Keratinocyte (primary cell): ENCODE measurements around the gene TTC16. TPM values are rescaled to one million over a fixed set of nuclear protein-coding genes. Genes with fewer than 3 reads are reported as not detected.

ENCODE experiments used
- DNase-seq: peaks from one replicate; pipeline ENCODE4 v3.0.0-alpha.2; 2011; ENCODE audit warnings: low read depth, missing footprints, low spot score
- FAIRE-seq: peaks from 2 replicates; lab custom pipeline; 2011; peaks lifted over from hg19 to GRCh38; lab: Jason Lieb, UNC
- H2AFZ ChIP-seq: 2 replicates; pipeline ENCODE4 v1.6.0; 2012; ENCODE audit warnings: low read length, control low read depth, inconsistent platforms; ENCODE audit not compliant: control insufficient read depth
- H3K27ac ChIP-seq: 2 replicates; pipeline ENCODE4 v1.5.1; 2011; ENCODE audit warnings: low read length; ENCODE audit not compliant: control insufficient read depth, insufficient read depth
- H3K27me3 ChIP-seq: 3 replicates; pipeline ENCODE4 v1.6.0; 2011; ENCODE audit warnings: low read length; ENCODE audit not compliant: control insufficient read depth, insufficient read depth; ENCODE audit errors: extremely low read depth
- H3K36me3 ChIP-seq, 2 experiments: 2 replicates in 1 of 2; 3 replicates in 1 of 2; pipeline ENCODE4 v1.5.1; 2011; ENCODE audit warnings: low read length in 2 of 2, mild to moderate bottlenecking in 1 of 2; ENCODE audit not compliant: control insufficient read depth in 2 of 2, insufficient read depth in 2 of 2; ENCODE audit errors: extremely low read depth in 1 of 2
- H3K4me1 ChIP-seq: 3 replicates; pipeline ENCODE4 v1.5.1; 2011; ENCODE audit warnings: low read length; ENCODE audit not compliant: control insufficient read depth, insufficient read depth; ENCODE audit errors: extremely low read depth
- H3K4me2 ChIP-seq: 3 replicates; pipeline ENCODE4 v1.6.0; 2011; ENCODE audit warnings: low read depth, low read length; ENCODE audit not compliant: control insufficient read depth, insufficient read depth; ENCODE audit errors: extremely low read depth
- H3K4me3 ChIP-seq, 3 experiments: fragments of 200-600 bp in 1 of 3; sonication (generic) in 1 of 3; 2 replicates in 2 of 3; 3 replicates in 1 of 3; pipeline ENCODE4 v1.5.1; 2011 to 2016; ENCODE audit warnings: low read length in 3 of 3, mild to moderate bottlenecking in 3 of 3, control low read depth in 2 of 3, inconsistent platforms in 1 of 3, low read depth in 1 of 3, mixed read lengths in 1 of 3, mixed run types in 1 of 3, moderate library complexity in 1 of 3; ENCODE audit not compliant: control insufficient read depth in 2 of 3, insufficient read depth in 2 of 3; ENCODE audit errors: extremely low read depth in 1 of 3
- H3K79me2 ChIP-seq: 2 replicates; pipeline ENCODE4 v1.6.0; 2012; ENCODE audit warnings: low read length; ENCODE audit not compliant: control insufficient read depth, insufficient read depth
- H3K9ac ChIP-seq: 3 replicates; pipeline ENCODE4 v1.6.0; 2011; ENCODE audit warnings: low read length; ENCODE audit not compliant: control insufficient read depth, insufficient read depth; ENCODE audit errors: extremely low read depth
- H3K9me1 ChIP-seq: 3 replicates; pipeline ENCODE4 v1.6.0; 2011; ENCODE audit warnings: low read length; ENCODE audit not compliant: control insufficient read depth, insufficient read depth; ENCODE audit errors: extremely low read depth
- H3K9me3 ChIP-seq: 2 replicates; pipeline ENCODE4 v1.5.1; 2012; ENCODE audit warnings: low read depth, low read length; ENCODE audit not compliant: control insufficient read depth
- H4K20me1 ChIP-seq: 3 replicates; pipeline ENCODE4 v1.6.0; 2011; ENCODE audit warnings: low read length; ENCODE audit not compliant: control insufficient read depth, insufficient read depth; ENCODE audit errors: extremely low read depth
- EZH2 ChIP-seq: IDR thresholded peaks from one replicate; pipeline ENCODE4 v1.6.1; 2012; ENCODE audit warnings: inconsistent platforms, mild to moderate bottlenecking, low read length, moderate library complexity
- dilution Hi-C: fragments of 300-500 bp; cut with MboI; formaldehyde crosslinking; loops from one replicate; pipeline ENCODE4 v1.7.0; 2020; ENCODE audit warnings: low sequenced_read_pairs; ENCODE audit not compliant: extremely low pct_ligation_motif_present
- polyA plus RNA-seq, 5 experiments: library from polyadenylated mRNA; depleted of rRNA in 3 of 5; stranded (reverse) in 3 of 5; stranded (forward) in 1 of 5; unstranded in 1 of 5; fragments of >200 nt; gene quantifications; 1 replicate in 1 of 5; 2 replicates in 3 of 5; 3 replicates in 1 of 5; pipeline versions ENCODE4 v1.2.1 to v1.2.3, GENCODE V29; 2011 to 2012; ENCODE audit warnings: missing spikeins in 2 of 5, low read depth in 1 of 5, low replicate concordance in 1 of 5
- TF ChIP-seq, protein P1 (sequence below), 3 experiments: IDR thresholded peaks in 1 of 3; conservative IDR thresholded peaks in 1 of 3; optimal IDR thresholded peaks in 1 of 3; 2 replicates in 2 of 3; 3 replicates in 1 of 3; pipeline versions ENCODE3 to v1.5.1; 2011; ENCODE audit warnings: low read length in 3 of 3, mild to moderate bottlenecking in 3 of 3, moderate library complexity in 2 of 3, control low read depth in 1 of 3, inconsistent platforms in 1 of 3; ENCODE audit not compliant: insufficient read depth in 2 of 3; ENCODE audit errors: extremely low read depth in 1 of 3

Gene TTC16
- polyA plus RNA-seq, 1 donor (not counting 4 experiments of a cell fraction or from before 2014, with no cell fraction given): not detected

- dilution Hi-C loops: no loop called here
- Histone ChIP-seq H3K9me1 (no peaks in the 10 kb centered on the region), H3K4me3 (no peak overlapping the region), H3K4me1 (peaks cover 16% of the 10 kb centered on the region), H3K27me3 (no peaks in the 10 kb centered on the region), H3K9me3 (no peaks in the 10 kb centered on the region), H2AFZ (peak overlapping the region; percentile 4), H3K27ac (peak overlapping the region; percentile 82), H3K9ac (peak overlapping the region; percentile 59), H3K36me3 (no peaks in the 10 kb centered on the region), H3K79me2 (no peaks in the 10 kb centered on the region), H4K20me1 (no peaks in the 10 kb centered on the region), H3K4me2 (peak overlapping the region; percentile 62)
- TF ChIP-seq, protein P1, sequence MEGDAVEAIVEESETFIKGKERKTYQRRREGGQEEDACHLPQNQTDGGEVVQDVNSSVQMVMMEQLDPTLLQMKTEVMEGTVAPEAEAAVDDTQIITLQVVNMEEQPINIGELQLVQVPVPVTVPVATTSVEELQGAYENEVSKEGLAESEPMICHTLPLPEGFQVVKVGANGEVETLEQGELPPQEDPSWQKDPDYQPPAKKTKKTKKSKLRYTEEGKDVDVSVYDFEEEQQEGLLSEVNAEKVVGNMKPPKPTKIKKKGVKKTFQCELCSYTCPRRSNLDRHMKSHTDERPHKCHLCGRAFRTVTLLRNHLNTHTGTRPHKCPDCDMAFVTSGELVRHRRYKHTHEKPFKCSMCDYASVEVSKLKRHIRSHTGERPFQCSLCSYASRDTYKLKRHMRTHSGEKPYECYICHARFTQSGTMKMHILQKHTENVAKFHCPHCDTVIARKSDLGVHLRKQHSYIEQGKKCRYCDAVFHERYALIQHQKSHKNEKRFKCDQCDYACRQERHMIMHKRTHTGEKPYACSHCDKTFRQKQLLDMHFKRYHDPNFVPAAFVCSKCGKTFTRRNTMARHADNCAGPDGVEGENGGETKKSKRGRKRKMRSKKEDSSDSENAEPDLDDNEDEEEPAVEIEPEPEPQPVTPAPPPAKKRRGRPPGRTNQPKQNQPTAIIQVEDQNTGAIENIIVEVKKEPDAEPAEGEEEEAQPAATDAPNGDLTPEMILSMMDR (optimal IDR thresholded peaks at IDR 0.05 in 1 of 3, IDR thresholded peaks at IDR 0.05 in 1 of 3, conservative IDR thresholded peaks at IDR 0.05 in 1 of 3; ENCODE audit: extremely low read depth in 1 of 3, insufficient read depth in 2 of 3, low read length in 3 of 3): no peak
- TF ChIP-seq EZH2: no peak
- peak; percentile 9 for FAIRE-seq
- no peak for DNase-seq
Measured at GRCh38 chr9:127739614-127740330, 23.9 kb downstream of the TTC16 start.

DNA sequence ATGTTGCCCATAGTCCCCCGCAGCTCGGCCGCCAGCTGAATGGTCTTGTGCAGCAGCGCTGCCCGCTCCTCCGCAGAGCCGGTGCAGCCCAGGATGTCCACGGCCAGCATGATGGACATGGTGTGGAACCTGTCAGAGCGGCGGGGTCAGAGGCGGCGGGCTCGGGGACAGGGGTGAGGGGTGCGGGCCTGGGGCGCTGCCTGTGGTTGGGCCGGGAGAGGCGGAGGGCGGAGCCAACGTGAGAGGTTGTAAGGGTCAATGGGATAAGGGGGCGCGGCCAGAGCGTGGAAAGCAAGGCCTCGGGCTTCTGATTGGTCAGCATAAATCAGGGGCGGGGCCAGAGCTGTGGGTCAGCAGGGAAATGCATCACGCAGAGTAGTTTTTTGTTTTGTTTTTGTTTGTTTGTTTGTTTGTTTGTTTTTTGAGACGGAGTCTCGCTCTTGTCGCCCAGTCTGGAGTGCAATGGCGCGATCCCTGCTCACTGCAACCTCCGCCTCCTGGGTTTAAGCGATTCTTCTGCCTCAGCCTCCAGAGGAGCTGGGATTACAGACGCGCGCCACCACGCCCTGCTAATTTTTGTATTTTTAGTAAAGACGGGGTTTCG lies 26.1 kb downstream of the TTC16 start:
- FAIRE-seq (no peak), DNase-seq (no peak)
- Histone ChIP-seq H3K9me1 (no peaks in the 10 kb centered on the region), H3K27ac (no peak overlapping the region), H3K9ac (no peak overlapping the region), H3K4me3 (no peak overlapping the region), H3K4me2 (no peak overlapping the region), H3K9me3 (no peaks in the 10 kb centered on the region), H2AFZ (no peak overlapping the region), H3K4me1 (peaks cover 13% of the 10 kb centered on the region), H3K36me3 (no peaks in the 10 kb centered on the region), H3K79me2 (no peaks in the 10 kb centered on the region), H3K27me3 (no peaks in the 10 kb centered on the region), H4K20me1 (no peaks in the 10 kb centered on the region)
- no peak for TF ChIP-seq EZH2
- TF ChIP-seq, protein P1 (optimal IDR thresholded peaks at IDR 0.05 in 1 of 3, IDR thresholded peaks at IDR 0.05 in 1 of 3, conservative IDR thresholded peaks at IDR 0.05 in 1 of 3; ENCODE audit: extremely low read depth in 1 of 3, insufficient read depth in 2 of 3, low read length in 3 of 3): no peak
- dilution Hi-C loops: no loop called here
